Measurements from ENCODE around the gene PLCB1.

DNA sequence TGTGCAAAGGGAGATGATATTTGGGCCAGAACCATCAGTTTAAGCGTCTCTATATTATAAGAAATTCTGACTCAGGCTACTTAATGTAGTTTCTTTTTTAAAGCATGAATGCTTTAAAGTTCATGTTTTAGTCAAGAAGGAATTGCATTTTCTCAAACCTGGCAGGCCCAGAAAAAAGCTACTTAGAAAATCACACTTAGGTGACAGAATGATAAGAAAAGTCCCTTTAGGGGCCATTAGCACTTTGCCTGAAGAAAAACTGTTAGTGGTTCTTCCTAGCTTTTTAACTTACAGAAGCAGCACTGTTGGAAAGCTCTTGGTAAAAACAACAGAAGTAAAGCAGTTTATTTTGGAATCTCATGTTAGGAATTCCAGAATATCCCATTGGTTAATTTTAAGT lies 387.8 kb downstream of the PLCB1 start:
- TF ChIP-seq, protein P1, sequence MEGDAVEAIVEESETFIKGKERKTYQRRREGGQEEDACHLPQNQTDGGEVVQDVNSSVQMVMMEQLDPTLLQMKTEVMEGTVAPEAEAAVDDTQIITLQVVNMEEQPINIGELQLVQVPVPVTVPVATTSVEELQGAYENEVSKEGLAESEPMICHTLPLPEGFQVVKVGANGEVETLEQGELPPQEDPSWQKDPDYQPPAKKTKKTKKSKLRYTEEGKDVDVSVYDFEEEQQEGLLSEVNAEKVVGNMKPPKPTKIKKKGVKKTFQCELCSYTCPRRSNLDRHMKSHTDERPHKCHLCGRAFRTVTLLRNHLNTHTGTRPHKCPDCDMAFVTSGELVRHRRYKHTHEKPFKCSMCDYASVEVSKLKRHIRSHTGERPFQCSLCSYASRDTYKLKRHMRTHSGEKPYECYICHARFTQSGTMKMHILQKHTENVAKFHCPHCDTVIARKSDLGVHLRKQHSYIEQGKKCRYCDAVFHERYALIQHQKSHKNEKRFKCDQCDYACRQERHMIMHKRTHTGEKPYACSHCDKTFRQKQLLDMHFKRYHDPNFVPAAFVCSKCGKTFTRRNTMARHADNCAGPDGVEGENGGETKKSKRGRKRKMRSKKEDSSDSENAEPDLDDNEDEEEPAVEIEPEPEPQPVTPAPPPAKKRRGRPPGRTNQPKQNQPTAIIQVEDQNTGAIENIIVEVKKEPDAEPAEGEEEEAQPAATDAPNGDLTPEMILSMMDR (conservative IDR thresholded peaks at IDR 0.05; ENCODE audit: low read depth, low read length), result no peak
- no peak for TF ChIP-seq EZH2 (IDR thresholded peaks at IDR 0.05; ENCODE audit: borderline replicate concordance, low read depth, low read length, poor library complexity, severe bottlenecking)
